Activated CD4-positive, CD25-positive, alpha-beta regulatory T cell treated with anti-CD3 and anti-CD28 coated beads, Interleukin-2, amount 50 U/mL, for 24 hours (primary cell): Measurements from ENCODE around the gene TRIM26.

Experiments used
- ATAC-seq, 2 donors: fragments of 150-1000 bp; cut with Tn5 transposase; one replicate each; pipeline ENCODE4 v1.10.0; 2021; ENCODE audit warnings: mild to moderate bottlenecking in 1 of 2, moderate library complexity in 1 of 2

TRIM26 gene

GRCh38 chr6:30207619-30208295 is 5.4 kb downstream of the TRIM26 start:
- no peak for ATAC-seq

DNA sequence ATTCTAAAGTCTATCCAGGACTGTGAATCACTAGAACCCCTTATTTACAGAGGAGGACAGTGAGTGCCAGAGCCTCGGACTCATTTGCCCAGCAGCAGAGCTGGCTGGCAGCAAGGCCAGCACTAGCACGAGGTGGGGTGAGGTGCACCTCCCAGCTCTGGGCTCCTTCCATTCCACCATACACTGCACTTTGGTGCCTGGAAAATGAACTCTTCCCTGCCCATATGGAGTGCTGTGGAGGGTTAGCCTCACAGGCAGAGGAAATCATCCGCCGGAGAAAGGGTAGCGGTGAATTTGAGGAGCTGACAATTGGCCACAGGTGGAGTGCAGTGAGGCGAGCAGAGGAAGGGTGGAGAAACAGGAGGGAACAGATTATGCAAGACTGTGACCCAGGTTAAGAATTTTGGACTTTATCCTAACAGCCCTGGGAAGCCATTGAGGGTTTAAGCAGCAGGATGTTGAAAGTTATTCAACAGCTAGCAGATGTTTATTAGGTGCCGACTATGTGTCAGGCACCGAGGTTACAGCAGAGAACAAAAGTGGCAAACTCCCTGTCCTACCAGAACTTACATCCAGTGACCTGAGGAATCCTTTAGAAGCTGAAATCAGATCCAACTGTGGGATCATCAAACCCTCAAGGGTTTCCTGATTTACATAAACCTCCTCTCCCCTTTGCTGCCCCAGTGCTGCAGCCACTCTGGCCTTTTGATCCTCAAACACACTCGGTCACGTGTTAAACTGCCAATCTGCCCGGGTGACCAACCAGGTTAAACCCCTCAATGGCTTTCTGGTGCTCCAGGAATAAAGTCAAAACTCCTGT is 6.2 kb downstream of the TRIM26 start:
- no peak for ATAC-seq

DNA sequence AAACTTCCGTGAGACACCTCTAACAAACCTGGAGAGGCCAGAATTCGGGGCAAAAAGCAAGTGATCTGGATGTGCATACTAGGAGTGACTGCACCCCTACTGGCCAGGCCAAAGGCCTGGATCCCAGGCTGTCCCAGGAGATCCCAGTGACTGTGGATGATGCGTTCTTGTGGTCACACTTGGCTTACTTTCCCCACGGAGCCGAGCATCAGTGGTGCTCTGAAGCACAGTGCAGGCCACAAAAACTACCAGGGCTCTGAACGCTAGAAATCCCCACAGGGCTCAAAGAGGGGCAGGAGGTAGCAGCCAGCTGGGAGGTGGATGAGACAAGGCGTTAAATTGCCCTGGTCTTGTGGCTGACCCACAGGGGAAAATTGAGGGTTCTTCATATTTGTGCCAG is 7.1 kb downstream of the TRIM26 start:
- ATAC-seq, result no peak

- ATAC-seq, result no peak
Measured at GRCh38 chr6:30204116-30204515, 9.1 kb downstream of the TRIM26 start.

DNA sequence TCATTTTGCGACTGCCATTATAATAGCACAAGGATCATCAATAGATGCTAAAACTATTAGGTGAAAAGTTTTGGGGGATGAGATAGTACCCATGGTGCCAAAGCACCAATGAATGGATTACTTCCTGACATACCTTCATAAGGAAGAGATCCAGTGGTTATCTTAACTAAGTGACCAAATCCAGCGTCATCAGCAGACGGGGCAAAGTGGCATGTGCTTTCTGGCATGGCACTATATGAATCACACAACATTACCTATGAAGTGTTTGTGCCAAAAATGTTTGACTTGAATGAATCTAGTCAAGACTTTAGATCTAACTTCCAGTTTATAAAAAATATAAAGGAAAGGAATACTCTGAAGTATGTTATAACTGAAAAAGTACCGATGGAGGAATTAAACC is 10.8 kb downstream of the TRIM26 start:
- no peak for ATAC-seq

- no peak for ATAC-seq
Measured at GRCh38 chr6:30200551-30201281, 12.5 kb downstream of the TRIM26 start.

- no peak for ATAC-seq
Measured at GRCh38 chr6:30198166-30199084, 14.8 kb downstream of the TRIM26 start.

DNA sequence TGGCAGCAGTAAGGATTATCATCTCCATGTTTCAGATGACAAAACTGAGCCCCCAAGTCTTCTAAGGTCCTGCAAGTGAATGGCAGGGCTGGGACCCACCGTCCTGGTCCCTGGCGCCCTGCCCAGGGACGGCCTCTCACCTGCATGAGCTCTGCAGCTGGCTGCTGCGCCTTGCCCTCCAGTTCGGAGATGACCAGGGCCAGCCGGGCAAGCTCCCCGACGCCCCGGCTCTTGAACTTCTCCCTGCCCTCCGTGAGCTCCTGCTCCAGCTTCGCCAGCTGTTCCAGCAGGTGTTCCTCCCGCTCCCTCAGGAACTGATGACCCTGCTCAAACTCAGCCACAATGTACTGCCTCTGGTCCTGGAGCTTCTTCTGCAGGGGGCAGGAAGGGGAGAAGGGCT is 16.8 kb downstream of the TRIM26 start:
- no peak for ATAC-seq

DNA sequence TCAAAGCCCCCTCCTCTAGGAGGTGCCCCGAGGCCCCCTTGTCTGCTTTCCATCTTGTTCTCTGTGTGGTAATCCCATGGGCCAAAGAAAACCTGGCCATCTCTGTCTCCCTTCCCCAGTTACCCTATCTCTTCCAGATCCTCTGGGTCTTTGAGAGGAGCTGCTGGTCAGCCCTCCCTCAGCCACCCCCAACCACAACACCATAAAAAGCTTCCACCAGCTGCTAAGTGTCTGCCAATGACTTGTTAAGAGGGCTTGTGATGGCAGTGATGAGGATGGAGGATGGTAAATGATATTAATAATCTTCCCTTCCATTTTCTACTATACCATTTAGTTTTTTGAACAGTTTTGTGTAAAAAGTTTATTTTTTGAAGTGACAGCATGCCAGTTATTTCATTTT is 17.3 kb downstream of the TRIM26 start:
- ATAC-seq, result no peak

- no peak for ATAC-seq
Measured at GRCh38 chr6:30194797-30195690, 18.2 kb downstream of the TRIM26 start.

DNA sequence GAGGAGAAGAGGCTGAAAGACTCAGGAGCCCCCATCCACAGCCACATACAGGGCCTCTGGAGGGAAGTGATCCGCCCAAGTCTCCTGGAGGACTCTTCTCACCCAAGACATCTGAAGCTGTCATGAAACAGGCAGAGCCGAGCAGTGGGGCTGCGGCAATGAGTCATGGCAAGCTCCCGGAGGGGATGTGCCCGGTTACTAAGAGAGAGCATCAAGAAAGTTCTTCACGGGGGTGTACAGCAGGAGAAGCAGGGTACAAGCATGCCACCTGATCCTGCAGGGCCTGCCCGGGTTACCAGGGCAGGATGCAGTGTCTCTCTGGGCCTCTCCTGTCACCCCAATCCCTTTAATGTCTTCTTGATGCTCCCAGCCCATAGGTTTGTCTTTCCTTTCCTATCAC is 21.1 kb downstream of the TRIM26 start:
- no peak for ATAC-seq

DNA sequence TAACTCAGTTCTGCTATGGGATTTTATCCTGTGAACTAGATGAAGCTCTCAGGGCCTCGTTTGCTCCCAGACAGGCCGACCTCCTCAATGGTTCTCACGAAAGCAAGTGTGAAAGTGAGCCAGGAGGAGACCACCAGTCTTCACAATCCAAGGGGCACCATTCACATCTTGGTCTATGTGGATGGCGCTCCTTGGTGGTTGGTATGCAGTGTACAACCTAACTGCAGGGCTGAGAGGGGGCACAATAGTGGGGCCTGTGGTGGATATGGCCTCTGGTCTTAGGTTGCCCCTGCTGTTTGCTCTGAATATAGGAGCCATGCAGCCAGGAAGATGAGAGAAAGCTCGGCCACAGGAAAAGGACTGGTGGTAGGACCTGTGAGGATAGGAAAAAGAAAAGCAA is 24.7 kb downstream of the TRIM26 start:
- no peak for ATAC-seq

DNA sequence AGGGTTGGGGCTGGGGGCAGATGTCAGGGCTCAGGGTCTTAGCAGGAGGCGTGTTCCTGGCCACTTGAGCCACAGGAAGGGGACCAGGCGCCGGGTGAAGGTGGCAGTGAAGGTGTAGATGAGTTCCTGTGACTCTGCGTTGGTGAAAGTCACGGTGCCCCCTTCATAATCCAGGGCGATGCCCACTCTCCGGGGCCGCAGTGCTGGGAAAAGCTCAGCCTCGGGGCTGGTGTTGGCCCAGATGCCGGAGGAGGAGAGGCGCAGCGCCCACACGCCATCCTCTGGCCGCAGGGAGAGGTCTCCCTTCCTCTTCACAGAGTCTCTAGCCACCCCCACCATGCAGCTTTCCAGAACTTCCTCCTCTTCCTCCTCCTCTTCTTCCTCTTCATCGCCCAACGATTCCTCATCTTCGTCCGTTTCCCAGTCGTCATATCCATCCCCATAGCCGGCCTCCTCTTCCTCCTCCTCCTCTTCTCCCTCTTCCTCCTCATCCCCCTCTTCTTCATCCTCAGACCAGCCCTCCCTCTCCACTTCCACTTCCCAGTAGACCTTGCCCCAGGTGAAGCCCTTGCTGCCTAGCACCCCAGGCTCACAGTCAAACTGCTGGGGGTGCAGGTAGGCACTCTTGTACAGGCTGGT is 27.2 kb downstream of the TRIM26 start:
- ATAC-seq, result no peak

- ATAC-seq, result no peak
Measured at GRCh38 chr6:30184417-30185031, 28.7 kb downstream of the TRIM26 start.

DNA sequence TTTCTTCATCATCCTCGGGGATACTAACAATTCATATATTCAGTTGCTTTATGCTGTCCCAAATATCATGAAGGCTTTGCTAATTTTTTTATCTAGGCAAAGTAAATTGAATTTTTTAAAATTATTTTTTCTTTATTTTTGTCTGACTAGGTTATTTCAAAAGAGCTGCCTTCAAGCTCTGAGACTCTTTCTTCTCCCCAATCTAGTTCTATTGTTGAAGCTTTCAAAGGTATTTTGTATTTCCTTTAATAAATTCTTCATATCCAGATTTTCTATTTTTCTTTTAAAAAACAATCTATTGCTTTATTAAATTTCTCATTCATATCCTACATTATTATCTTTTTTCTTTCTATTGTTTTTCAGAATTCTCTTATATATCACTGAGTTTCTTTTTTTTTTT is 33.1 kb downstream of the TRIM26 start:
- ATAC-seq, result no peak

DNA sequence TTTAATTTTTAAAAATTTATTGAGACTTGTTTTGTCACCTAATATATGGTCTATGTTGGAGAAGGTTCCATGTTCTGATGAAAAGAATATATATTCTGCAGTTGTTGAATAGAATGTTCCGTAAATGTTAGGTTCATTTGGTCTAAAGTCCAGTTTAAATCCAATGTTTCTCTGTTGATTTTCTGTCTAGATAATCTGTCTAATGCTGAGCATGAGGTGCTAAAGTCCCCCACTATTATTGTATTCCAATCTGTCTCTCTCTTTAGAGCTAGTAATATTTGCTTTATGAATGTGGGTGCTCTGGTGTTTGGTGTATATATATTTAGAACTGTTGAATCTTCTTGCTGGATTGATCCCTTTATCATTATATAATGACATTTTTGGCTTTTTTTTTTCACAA is 34.4 kb downstream of the TRIM26 start:
- no peak for ATAC-seq

DNA sequence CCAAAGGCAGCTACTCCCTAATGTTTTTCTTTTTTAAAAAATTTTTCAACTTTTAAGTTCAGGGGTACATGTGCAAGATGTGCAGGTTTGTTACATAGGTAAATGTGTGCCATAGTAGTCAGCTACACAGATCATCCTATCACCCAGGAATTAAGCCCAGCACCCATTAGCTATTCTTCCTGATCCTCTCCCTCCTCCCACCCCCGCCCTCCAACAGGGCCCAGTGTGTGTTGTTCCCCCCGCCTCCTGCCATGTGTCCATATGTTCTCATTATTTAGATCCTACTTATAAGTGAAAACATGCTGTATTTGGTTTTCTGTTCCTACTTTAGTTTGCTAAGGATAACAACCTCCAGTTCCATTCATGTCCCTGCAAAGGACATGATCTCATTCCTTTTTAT is 37.4 kb downstream of the TRIM26 start:
- no peak for ATAC-seq

GRCh38 chr6:30172681-30173080 is 40.5 kb downstream of the TRIM26 start:
- ATAC-seq, result no peak

DNA sequence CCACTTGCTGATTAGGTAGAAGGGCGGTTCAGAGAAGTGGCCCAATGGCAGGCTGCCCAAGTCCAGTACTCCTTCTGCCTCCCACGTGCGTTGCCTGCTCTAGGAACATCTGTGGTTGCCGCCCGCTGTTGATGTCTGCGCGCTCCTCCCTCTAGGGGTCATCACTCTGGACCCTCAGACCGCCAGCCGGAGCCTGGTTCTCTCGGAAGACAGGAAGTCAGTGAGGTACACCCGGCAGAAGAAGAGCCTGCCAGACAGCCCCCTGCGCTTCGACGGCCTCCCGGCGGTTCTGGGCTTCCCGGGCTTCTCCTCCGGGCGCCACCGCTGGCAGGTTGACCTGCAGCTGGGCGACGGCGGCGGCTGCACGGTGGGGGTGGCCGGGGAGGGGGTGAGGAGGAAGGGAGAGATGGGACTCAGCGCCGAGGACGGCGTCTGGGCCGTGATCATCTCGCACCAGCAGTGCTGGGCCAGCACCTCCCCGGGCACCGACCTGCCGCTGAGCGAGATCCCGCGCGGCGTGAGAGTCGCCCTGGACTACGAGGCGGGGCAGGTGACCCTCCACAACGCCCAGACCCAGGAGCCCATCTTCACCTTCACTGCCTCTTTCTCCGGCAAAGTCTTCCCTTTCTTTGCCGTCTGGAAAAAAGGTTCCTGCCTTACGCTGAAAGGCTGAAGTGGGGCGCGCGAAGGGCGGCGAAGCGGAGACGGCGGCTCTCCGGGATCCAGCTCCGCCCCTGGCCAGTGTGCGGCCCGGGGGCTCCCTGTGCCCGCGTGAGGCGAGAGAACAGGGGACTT is 41.3 kb downstream of the TRIM26 start:
- no peak for ATAC-seq
